ENCODE results near the gene OMD.

Gene OMD, protein sequence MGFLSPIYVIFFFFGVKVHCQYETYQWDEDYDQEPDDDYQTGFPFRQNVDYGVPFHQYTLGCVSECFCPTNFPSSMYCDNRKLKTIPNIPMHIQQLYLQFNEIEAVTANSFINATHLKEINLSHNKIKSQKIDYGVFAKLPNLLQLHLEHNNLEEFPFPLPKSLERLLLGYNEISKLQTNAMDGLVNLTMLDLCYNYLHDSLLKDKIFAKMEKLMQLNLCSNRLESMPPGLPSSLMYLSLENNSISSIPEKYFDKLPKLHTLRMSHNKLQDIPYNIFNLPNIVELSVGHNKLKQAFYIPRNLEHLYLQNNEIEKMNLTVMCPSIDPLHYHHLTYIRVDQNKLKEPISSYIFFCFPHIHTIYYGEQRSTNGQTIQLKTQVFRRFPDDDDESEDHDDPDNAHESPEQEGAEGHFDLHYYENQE

DNA sequence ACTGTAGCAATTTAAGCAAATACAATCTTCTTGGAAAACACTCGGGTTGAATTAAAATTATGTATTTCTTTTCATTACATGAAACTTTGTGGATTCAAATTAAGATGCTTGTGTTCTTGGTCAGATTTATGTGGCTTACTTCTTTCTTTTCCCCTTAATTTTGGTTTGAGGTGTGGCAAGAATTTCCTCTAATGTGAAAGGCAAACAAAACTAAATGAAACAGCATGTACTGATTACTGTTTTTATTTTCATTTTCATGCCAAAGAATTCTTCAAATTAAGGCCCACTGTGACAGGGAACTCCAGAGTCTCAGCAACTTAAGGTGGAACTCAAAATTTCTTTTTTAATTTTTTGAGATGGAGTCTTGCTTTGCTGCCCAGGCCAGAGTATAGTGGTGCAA is at the start of gene OMD:
TSS of gene OMD (minus strand) at position 132 of the 400 bp plus-strand sequence. CDS start 6,913 bp downstream, outside the sequence.
- no peak for DNase-seq

GRCh38 chr9:92468206-92468605 is 43.9 kb upstream of the OMD start:
- no peak for DNase-seq

GRCh38 chr9:92467511-92467910 is 43.2 kb upstream of the OMD start:
- no peak for DNase-seq

DNA sequence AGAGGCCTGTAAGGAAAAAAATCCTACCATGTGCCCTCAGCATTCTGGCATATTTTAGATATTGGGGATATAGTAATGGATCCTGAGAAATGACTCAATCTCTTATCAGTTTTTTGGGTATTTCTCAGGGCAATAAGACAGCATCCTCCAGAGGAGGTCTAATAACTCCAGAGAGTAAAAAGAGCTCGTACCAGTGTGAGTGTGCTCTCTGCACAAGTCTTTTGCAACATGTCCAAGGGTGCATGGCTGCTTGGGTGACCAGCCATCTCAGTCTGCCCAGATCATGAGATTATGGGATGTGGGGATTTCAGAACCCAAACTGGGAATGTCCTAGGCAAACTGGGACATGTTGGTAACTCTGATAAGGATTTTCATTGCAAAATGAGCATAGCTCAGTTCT is 42.8 kb upstream of the OMD start:
- DNase-seq: no peak

DNA sequence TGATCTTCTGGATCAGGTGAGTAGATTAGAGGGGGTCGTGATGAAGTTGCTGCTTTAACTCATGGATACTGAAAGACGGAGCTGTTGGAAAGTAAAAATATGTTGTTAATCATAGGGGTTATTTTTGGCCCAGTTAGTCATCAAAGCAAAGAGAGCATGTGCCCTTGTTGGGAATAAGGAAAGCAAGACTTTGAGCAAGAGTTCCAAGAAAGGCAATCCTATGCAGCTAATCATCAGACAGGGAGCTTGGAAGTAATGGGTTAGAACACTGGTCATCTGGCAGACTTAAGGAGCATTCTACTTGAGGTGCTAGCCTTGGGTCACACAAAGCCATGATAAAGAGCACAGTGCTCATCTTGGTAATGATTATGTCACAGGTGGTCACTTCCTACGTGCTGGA is 39.7 kb upstream of the OMD start:
- DNase-seq: no peak

GRCh38 chr9:92463387-92463786 is 39.1 kb upstream of the OMD start:
- DNase-seq: no peak

DNA sequence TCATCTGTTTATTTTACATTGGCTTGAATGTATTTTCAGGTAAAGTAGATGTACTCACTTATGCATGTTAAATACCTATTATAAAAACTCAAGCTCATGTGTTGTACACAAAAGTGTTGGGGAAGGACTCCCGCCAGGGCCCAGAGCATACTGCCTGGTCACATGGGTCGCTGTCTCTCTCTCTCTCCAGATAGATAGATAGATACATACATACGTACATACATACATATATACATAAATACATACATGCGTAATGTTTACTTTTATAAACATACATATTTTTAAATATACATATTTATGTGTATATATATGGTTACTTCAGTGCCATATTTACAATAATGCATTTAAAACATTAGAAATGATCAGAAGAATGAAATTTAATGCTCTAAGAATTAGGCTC is 33.3 kb upstream of the OMD start:
- no peak for DNase-seq

DNA sequence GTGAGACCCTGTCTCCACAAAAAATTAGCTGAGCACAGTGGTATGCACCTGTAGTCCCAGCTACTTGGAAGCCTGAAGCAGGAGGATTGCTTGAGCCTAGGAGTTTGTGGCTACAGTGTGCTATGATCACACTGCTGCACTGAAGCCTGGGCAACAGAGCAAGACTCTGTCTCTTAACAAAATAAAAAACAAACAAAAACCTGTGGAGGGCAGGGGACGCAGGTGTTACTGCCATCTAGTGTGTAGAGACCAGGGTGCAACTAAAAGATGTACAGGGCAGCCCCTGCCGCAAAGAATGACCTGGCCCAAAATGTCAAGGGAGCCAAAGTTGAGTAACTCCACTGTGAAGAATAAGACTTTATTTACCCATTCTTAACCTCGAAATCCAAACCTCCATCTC is 30.9 kb upstream of the OMD start:
- DNase-seq: no peak

GRCh38 chr9:92446536-92446935 is 22.3 kb upstream of the OMD start:
- no peak for DNase-seq

DNA sequence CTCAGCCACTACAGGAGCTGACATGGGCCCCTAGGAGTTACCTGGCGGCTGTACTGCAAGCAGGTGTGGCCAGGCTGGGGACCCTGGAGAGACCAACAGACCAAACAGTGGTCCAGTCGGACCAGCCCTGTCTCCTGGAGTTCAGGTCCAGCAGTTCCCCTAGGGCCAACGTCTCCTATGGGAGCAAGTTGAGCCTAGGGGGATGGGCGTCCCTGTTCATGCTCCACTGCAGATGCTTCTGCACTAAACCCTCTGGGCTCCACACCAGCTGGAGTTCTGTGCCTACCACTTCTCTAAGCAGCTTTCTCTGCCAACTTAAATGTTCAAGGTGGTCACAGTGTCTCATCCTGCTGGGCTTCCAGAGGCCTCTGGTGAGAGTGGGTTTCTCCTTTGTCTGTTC is 20.6 kb upstream of the OMD start:
- no peak for DNase-seq

DNA sequence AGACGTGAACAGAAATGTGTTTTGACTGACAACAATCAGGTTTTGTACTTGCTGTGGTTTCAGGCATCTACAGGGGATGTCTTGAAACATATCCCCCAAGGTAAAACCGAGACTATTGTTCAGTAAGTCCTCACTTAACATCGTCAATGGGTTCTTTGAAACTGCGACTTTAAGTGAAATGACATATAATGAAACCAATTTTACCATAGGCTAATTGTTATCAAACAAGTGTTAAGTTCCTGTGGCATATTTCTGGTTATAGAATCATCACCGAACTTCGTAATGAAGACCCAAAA is 16.4 kb upstream of the OMD start:
- DNase-seq: no peak

- no peak for DNase-seq
Observed at GRCh38 chr9:92439921-92440750, 15.9 kb upstream of the OMD start.

DNA sequence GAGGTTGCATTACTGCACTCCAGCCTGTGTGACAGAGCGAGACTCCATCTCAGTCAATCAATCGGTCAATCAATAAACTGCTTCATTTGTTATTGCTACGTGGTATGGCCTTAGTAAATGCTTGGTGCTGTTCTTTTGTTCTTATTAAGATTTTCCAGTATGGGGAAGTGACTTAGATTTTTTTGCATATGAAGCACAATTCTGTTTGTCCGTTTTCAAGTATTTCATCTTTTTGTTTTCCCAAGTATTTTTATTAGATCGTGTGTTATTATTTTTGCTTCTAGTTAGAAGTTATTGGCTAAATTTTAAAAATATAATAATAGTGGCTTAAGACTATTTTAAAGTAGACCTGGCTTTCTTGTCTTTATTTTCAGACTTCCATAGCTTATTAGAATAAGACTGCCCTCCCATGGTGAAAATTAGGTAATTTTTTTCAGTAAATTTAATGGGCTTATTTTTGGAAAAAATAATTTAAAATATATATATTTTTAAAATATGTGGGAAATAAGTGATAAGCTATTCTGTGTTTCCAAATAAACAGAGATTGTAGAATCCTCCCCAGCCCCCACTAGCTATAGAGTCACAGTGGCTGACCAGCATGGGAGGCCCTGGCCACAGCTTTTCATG is 14.7 kb upstream of the OMD start:
- DNase-seq: no peak

DNA sequence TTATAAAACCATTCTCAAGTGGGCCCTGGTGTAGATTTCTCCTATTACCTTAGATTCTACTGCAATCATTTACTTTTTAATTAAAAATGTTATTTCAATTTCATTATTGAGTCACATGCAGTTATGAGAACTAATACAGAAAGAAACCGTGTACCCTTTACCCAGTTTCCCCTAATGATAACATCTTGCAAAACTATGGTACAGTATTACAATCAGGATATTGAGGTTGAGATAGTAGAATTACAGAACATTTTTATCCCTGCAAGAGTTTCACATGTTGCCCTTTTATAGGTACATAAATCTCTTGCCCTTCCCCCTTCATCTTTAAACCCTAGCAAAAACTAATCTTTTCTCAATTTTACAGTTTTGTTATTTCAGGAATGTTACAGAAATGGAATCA is 11.0 kb upstream of the OMD start:
- DNase-seq: no peak

GRCh38 chr9:92432972-92433548 is 8.8 kb upstream of the OMD start:
- DNase-seq: no peak

- DNase-seq: no peak
Observed at GRCh38 chr9:92432350-92432749, 8.1 kb upstream of the OMD start.

GRCh38 chr9:92429836-92430235 is 5.6 kb upstream of the OMD start:
- no peak for DNase-seq

DNA sequence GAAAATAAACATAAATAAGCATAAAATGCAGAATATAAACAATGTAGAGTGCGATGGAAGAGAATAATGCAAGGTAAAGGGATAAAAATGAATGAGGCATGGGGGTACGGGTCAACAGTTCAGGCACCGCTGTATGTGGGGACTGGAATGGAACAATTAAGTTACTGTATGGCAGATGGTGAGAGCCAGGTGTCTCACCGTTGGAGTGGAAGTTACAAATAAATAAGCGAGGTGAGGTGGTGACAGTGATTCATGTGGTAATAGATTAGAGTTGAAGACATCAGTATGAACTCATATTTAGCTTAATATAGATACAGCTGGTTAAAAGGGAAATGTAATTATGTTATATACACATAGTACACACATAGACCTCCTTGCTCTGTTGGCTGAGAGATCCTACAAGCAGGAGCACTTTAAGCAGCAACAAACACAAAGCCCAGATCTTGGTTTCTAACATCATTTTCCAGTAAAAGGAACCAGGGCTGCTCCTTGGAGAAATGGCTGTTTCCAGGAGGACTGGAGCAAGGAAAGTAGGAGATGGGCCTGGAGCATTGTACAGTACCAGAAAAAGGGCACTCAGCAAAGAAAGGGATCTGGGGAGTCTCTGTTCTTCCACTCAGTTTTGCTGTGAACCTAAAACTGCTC is 2.4 kb upstream of the OMD start:
- no peak for DNase-seq

GRCh38 chr9:92425474-92425873 is 1.2 kb upstream of the OMD start:
- DNase-seq: no peak

DNA sequence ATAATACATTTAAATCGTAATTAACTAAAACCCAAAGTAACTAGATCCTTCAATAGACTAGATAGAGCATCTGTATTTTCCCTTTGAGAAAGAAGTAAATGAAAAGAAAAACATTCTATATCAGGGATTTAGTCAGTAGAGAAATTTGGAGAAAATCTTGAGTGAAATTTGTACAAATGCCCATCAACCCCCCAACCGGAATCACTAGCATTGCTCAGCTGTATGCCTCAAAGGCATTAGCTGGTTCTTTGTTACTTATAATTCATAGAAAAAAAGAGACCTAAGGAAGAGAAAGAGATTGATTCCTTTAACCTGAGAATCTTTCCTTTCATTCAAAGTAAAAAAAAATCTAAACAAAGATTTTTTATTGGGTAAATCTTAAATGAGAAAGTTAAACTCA is 659 bp downstream of the OMD start:
- DNase-seq: no peak

DNA sequence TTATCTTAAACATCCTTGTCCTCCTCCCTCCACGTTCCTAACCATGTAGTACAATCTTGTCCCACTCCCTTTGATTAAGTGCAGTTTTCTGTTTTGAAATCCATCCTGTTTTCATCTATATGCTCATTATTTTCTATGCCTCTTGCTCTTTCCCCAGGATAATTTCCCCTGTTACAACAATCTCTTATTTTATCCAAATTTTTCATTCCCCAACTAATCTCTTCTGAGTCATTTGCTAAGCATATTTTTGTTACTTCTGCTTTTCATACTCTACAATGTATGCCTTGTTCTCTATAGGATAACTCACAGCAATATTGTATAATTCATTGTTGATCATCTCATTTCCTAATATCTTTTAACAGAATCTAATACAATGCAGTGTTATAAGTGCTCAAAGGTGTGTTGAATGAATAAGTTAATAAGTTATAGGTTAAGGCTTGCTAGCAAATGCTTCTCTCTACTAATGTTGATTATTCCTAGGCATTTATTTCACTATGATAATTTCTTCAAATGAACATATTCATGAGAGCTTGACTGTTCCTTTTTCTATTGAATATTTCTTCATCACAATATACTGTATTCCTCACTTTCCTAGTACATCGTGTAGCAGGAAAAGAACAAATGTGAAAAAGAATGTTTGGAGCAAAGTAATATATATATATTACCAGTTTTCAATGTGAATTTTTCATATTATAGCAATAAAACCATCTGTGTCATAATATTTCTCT is 1.5 kb downstream of the OMD start:
- no peak for DNase-seq

GRCh38 chr9:92414566-92414965 is 9.7 kb downstream of the OMD start:
- DNase-seq: no peak
